ENCODE results near the gene DIRAS3. TPM values are rescaled to one million over a fixed set of nuclear protein-coding genes. Genes with fewer than 3 reads are reported as not detected.

Gene DIRAS3, protein sequence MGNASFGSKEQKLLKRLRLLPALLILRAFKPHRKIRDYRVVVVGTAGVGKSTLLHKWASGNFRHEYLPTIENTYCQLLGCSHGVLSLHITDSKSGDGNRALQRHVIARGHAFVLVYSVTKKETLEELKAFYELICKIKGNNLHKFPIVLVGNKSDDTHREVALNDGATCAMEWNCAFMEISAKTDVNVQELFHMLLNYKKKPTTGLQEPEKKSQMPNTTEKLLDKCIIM
- total RNA-seq (10 to 100 TPM in 7 of 9 donors, 1 to 10 TPM in 2; 7.6 to 34.7 (median 19.5) TPM), polyA plus RNA-seq (10 to 100 TPM; 11.5 to 26.1 (median 16.9) TPM)
- long read RNA-seq, donor 1, transcript DIRAS3-202 (2 exons, 1,481 nt), result major isoform, 23 of 23 reads
- long read RNA-seq, donor 1, partial matches to known transcripts, result 0 of 23 reads
- long read RNA-seq, donor 1, other reads (novel, unspliced or antisense), result 0 of 23 reads
- long read RNA-seq, donor 2, transcript DIRAS3-202 (2 exons, 1,481 nt), result major isoform, 10 of 10 reads
- long read RNA-seq, donor 2, partial matches to known transcripts, result 0 of 10 reads
- long read RNA-seq, donor 2, other reads (novel, unspliced or antisense), result 0 of 10 reads
- long read RNA-seq, donor 3, transcript DIRAS3-202 (2 exons, 1,481 nt), result major isoform, 22 of 22 reads
- long read RNA-seq, donor 3, partial matches to known transcripts, result 0 of 22 reads
- long read RNA-seq, donor 3, other reads (novel, unspliced or antisense), result 0 of 22 reads
- long read RNA-seq, donor 4, transcript DIRAS3-202 (2 exons, 1,481 nt), result major isoform, 19 of 19 reads
- long read RNA-seq, donor 4, partial matches to known transcripts, result 0 of 19 reads
- long read RNA-seq, donor 4, other reads (novel, unspliced or antisense), result 0 of 19 reads
- long read RNA-seq, donor 5, transcript DIRAS3-202 (2 exons, 1,481 nt), result major isoform, 41 of 44 reads
- long read RNA-seq, donor 5, partial matches to known transcripts, result 0 of 44 reads
- long read RNA-seq, donor 5, other reads (novel, unspliced or antisense), result 3 of 44 reads
- long read RNA-seq, donor 6, transcript DIRAS3-202 (2 exons, 1,481 nt), result major isoform, 5 of 6 reads
- long read RNA-seq, donor 6, partial matches to known transcripts, result 1 of 6 reads
- long read RNA-seq, donor 6, other reads (novel, unspliced or antisense), result 0 of 6 reads
- long read RNA-seq, donor 7, transcript DIRAS3-202 (2 exons, 1,481 nt), result major isoform, 14 of 14 reads
- long read RNA-seq, donor 7, partial matches to known transcripts, result 0 of 14 reads
- long read RNA-seq, donor 7, other reads (novel, unspliced or antisense), result 0 of 14 reads
- long read RNA-seq, donor 8, transcript DIRAS3-202 (2 exons, 1,481 nt), result major isoform, 6 of 12 reads
- long read RNA-seq, donor 8, partial matches to known transcripts, result 6 of 12 reads
- long read RNA-seq, donor 8, other reads (novel, unspliced or antisense), result 0 of 12 reads
- long read RNA-seq, donor 9, transcript DIRAS3-202 (2 exons, 1,481 nt), result major isoform, 13 of 22 reads
- long read RNA-seq, donor 9, partial matches to known transcripts, result 9 of 22 reads
- long read RNA-seq, donor 9, other reads (novel, unspliced or antisense), result 0 of 22 reads
- long read RNA-seq, donor 10, transcript DIRAS3-202 (2 exons, 1,481 nt), result major isoform, 9 of 9 reads
- long read RNA-seq, donor 10, partial matches to known transcripts, result 0 of 9 reads
- long read RNA-seq, donor 10, other reads (novel, unspliced or antisense), result 0 of 9 reads

DNA sequence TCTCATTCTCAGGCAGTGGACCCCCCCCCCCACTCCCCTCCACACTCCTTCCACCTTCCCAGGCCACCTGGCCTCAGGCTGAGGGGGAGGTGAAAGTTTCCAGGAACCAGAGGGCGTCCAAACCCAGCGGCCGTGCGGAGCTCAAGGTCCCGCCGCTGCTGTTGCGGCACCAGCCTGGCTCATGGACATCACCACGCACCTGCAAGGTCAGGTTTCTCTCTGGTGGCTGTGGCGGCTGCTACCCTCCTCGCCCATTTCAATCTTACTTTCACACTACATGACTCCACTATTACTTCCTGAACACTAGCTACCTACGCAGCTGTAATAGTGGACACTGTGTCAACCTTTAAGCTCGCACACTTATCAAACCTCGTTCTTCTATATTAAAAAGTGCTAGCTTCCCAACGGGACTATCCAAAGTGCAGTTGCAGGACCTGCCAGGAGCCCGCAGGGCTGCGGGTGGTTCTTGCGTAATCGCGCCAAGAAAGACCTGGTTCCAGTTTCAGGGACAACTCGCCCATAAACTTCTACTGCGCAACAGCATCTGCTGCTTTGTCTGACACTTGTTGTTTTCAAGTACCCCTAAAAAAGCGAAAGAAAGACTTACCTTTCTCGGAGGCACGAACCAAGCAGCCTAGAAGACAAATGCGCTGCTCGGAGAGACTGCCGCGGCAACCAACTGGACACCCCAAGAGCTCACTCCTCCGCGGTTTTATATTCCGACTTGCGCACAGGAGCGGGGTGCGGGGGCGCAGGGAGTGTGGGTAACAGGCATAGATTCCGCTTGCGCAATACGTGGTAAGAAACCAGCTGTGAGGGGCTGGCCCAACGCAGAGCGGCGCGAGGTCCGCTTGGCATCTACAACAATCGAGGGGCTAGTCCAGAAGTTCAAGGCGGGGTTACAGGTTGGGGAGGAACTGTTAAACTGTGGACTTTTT, at the start of gene DIRAS3:
Gene DIRAS3 (minus strand): TSS at position 687 of the 938 bp plus-strand sequence. CDS start 3,330 bp downstream, outside the sequence.
- H3K9me3 ChIP-seq (replicated peaks in 1 of 3), result no peaks in the 10 kb centered on the region
- intact Hi-C loops (cut with DNase I), result no loop called here
- DNase-seq, result peak; percentile 36 to 61 (median 49)

DNA sequence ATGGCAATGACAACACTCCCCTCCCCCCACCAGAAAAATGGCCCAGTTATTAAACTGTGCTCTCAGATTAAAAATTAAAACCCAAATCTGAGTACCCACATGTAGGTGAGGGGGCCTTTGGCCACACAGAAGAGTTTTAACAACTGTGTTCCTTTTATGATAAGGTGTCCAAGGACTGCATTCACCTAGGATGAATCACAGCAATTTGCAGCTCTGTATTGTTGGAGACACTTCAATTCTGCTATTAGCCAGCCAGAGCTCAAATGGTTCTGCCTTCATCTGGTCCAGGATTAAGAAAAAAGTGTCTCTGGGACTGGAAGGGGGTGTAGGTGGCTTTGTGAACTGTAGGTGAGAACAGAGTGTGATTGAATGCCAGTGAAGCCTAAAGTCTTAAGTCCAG, 43.3 kb upstream of the DIRAS3 start:
- intact Hi-C loops (cut with DNase I), result no loop called here
- no peaks in the 10 kb centered on the region for H3K36me3 ChIP-seq (replicated peaks in 1 of 2)
- H3K27ac ChIP-seq, result no peak overlapping the region
- TF ChIP-seq, protein P1, sequence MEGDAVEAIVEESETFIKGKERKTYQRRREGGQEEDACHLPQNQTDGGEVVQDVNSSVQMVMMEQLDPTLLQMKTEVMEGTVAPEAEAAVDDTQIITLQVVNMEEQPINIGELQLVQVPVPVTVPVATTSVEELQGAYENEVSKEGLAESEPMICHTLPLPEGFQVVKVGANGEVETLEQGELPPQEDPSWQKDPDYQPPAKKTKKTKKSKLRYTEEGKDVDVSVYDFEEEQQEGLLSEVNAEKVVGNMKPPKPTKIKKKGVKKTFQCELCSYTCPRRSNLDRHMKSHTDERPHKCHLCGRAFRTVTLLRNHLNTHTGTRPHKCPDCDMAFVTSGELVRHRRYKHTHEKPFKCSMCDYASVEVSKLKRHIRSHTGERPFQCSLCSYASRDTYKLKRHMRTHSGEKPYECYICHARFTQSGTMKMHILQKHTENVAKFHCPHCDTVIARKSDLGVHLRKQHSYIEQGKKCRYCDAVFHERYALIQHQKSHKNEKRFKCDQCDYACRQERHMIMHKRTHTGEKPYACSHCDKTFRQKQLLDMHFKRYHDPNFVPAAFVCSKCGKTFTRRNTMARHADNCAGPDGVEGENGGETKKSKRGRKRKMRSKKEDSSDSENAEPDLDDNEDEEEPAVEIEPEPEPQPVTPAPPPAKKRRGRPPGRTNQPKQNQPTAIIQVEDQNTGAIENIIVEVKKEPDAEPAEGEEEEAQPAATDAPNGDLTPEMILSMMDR (IDR thresholded peaks at IDR 0.05), result no peak
- no peak for TF ChIP-seq POLR2A (IDR thresholded peaks at IDR 0.05)
- no peaks in the 10 kb centered on the region for H3K27me3 ChIP-seq
- DNase-seq, result no peak
- peaks cover 0 to 3% of the 10 kb centered on the region in 2 donors for H3K4me1 ChIP-seq (replicated peaks in 1 of 2)
- H3K9me3 ChIP-seq (replicated peaks in 1 of 3), result no peaks in the 10 kb centered on the region
- H3K4me3 ChIP-seq, result no peak overlapping the region

More for the DNA sequence above, at the start of gene DIRAS3:
- peak within 1 kb of the TSS in 2 of 4 donors; percentile 21 to 30 for H3K4me3 ChIP-seq
- WGBS, 4 donors, result 48 to 67% (median 52%) methylated on average over 44 to 45 of the region's 45 CpGs
- TF ChIP-seq, protein P1 (IDR thresholded peaks at IDR 0.05), result no peak
- no peak for TF ChIP-seq POLR2A (IDR thresholded peaks at IDR 0.05)
- H3K4me1 ChIP-seq (replicated peaks in 1 of 2), result peaks cover 0 to 6% of the 10 kb centered on the region in 2 donors
- H3K36me3 ChIP-seq (replicated peaks in 1 of 2), result no peaks in the 10 kb centered on the region
- no peaks in the 10 kb centered on the region for H3K27me3 ChIP-seq
- peak within 1 kb of the TSS in 3 of 5 donors; percentile 30 to 58 (median 51) for H3K27ac ChIP-seq

DNA sequence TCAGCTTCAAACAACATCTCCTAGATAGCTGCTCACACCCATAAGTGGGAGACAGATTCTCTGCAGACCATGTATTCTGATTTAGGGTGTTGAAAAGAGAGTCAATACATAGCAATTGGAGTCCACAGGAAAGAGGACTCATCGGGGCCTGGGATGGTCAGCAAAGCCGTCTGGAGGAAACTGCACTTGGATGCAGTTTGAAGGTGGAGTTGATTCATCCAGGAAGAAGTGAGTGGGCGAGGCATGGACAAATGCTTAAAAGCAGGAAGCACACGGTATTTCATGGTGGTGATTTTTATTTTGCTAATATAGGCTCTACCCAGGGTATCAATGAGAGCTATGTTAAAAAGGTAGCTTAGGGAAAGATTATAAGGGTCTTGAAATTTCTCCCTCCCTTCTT, 36.8 kb upstream of the DIRAS3 start:
- Histone ChIP-seq H3K4me3 (no peak overlapping the region), H3K4me1 (replicated peaks in 1 of 2) (no peaks in the 10 kb centered on the region), H3K9me3 (replicated peaks in 1 of 3) (no peaks in the 10 kb centered on the region), H3K27me3 (no peaks in the 10 kb centered on the region), H3K27ac (no peak overlapping the region), H3K36me3 (replicated peaks in 1 of 2) (no peaks in the 10 kb centered on the region)
- WGBS, 4 donors, result 76 to 93% (median 92%) methylated on average over 4 of the region's 4 CpGs
- no peak for DNase-seq
- TF ChIP-seq, protein P1 (IDR thresholded peaks at IDR 0.05), result no peak
- TF ChIP-seq POLR2A (IDR thresholded peaks at IDR 0.05), result no peak
- intact Hi-C loops (cut with DNase I), result no loop called here

Measured in adrenal gland (tissue), 19 donors.